GM21528 (cell line): ENCODE data around the gene GPC6.

Experiments
- ATAC-seq: cut with Tn5 transposase; IDR thresholded peaks from one replicate; pipeline ENCODE4 v1.9.1; 2021; ENCODE audit warnings: mild to moderate bottlenecking, moderate library complexity; ENCODE audit not compliant: unreplicated experiment, low FRiP score

GPC6 gene

DNA sequence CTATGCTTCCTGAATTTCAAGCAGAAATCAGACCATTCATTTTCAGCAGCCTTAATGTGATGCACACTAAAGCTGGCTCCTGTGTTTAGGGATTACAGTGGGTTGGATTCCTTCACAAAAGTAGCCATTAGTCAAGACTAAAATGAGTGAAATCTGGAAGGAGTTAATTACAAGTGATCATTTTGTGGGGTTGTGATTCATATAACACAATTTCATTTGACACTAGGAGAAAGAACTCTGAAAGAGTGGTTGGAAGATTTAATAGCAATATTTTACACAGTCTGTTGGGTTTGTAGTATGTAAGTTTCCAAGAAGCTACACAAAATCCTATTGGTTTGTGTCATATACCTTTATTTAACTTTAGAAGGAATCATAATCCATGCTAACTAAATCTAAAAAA, 1015.9 kb downstream of the GPC6 start:
- no peak for ATAC-seq

DNA sequence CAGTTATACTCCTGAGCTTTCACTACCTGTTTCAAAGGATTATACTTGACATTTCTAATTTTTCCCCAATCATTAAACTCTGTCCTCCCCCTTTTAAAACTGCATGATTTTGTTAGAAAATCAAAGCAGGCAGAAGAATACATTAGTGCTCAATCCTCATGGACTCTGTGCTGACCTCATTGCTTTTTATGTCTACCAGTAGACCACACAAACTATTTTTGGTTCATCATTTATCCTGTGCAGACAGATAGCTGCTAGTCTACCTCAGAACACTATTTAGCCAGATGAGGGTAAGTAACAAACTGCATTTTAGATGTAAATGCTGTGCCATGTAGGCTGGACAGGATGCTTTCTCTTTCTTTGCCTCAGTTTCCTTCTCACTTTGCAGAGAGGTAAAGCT, 1016.9 kb downstream of the GPC6 start:
- no peak for ATAC-seq

DNA sequence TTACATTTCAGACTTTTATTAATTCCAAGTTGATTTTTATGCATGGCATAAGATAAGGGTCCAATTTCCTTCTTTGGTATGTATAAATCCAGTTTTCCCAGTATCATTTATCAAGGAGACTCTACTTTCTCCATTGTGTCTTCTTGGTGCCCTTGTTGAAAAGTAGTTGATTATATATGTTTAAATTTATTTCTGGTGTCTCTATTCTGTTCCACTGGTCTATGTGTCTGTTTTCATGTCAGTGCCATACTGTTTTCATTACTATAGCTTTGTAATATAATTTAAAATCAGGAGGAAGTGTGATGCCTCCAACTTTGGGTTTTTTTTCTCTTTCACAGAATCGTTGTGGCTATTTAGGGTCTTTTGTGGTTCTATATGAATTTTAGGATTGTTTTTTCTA, 1019.9 kb downstream of the GPC6 start:
- no peak for ATAC-seq

DNA sequence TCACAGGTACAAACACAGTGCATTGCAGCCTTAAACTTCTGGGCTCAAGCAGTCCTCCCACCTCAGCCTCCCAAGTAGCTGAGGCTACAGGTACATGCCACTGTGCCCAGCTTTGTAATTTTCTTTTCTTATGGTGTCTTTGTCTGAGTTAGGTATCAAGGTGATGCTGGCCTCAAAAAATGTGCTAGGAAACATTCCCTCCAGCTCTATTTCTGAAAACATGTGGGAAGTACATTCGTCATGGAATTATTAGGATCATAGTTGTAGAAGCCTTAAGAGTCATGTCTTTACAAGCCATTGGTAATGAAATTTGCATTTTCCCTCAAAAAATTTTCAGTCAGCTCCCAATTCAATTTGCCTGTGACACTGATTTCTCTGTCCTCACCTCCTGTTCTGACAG, 1021.3 kb downstream of the GPC6 start:
- ATAC-seq = no peak

DNA sequence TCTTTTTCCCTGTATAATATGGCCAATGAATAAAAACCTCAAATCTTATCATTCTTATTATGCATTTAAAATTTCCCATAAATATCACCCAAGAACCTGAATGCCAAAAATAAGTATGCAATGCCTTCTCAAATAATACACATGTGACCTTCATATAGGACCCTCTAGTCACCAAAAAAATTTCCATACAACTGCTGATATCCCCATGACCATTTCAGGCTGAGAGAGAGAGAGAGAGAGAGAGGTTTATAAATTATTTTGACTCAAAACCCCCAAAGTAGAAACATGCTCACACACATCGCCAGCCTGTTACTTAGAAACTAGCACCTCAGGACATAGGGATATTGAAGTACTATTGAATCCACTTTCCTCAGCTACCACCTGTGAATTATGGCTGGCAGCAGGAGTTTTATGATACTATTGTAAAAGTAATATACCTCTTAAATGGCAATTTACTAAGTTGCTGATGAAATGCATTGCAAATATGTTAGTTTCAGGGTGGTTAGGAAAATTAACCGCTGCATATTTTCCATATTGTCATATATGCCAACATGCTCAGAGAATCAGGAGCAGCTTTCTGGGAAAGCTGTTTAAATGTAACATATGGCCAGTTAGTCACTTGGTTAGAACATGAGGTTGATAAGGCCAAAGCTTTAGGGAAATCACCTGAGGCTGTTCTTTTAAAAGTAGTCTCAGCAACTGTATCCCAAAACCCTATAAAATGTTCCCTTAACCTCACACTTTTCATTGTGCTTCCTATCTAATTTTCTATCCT, 1022.0 kb downstream of the GPC6 start:
- no peak for ATAC-seq

DNA sequence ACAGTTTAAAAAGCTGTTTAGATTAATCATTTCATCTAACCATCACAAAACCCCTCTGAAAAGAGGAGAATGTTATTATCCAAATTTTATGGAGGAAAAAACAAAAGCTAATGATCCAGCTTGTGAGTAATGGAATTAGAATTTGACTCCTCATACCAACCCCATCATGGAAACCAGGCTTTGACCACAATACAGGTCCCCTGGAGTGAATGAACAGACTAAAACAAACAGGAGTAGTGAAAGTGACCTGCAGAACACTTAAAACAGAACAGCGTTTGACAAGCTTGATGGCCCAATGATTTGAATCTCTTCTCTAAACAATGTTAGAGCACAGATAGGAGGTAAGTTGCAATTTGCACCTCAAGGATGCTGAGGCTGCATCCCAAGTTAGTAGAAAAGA, 1022.9 kb downstream of the GPC6 start:
- ATAC-seq = no peak

DNA sequence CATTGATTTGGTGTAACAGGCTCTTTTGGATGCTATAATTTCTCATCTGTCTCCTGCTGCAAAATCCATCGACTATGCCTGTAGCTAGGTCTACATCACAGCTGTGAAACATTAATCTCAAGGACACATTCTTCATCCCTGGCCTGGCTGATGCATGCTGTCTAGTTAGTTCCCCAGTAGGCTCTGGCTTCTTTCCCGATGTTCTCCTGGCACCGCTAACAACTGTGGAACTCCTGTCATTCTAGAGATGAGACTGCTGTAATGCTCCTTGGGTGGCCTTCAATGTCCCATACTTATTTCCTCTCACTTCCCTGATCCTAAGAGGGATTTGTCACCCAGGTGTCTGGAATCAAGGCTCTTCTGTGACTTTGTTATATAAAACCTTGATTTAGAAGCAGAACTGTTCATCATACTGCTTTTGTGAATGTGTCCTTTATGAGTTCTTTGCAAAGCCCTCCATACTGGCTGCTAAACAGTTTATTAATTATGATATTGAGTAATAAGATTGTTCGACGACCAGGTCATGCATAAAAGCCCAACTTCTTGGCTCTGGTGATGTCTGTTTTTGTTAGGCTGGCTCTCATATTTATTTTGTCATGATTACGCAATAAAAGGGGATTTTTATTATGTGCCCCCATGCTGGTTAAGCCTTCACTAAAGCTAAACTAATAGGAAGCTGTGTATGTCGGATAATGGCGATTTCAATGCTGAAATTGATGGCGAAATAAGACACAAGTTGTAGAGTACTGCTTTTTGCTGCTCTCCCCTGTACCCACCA, 1025.4 kb downstream of the GPC6 start:
- ATAC-seq = no peak

DNA sequence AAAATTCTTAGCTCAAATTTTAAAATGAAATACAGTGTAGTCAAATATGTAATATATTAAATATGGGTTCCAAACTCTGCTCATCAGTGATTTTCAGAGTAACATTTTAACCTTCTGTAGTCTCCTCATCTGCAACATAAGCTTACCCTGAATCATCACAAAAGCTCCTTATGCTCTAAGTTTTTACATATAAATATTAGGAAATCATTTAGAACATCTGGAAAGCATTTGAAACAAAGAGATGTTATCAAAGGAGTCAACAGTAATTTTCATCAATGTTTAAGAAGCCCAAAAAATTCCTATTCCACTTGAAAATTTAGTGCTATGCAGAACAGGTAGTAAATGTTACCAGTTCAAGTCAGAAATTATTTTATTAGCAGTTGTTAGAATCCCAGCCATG, 1028.1 kb downstream of the GPC6 start:
- ATAC-seq = no peak

DNA sequence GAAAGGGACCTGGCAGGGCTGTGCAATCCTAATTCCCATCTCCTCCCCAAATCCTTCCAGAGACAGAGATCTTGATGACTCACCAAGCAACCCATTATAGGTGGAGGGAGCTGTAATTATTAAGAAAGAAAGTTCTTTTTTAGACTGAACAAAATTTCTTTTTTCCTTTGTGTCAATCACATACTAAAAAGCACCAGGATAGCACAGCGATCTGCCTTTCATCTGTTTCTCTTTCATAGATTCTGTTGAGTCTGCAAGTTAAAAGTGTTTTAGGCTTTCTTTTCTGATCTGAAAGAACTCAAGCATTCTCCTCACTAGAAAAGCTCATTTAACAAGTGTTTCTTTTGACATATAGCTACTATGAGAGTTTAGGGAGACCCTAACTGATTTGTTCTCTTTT, 1030.1 kb downstream of the GPC6 start:
- ATAC-seq = no peak

DNA sequence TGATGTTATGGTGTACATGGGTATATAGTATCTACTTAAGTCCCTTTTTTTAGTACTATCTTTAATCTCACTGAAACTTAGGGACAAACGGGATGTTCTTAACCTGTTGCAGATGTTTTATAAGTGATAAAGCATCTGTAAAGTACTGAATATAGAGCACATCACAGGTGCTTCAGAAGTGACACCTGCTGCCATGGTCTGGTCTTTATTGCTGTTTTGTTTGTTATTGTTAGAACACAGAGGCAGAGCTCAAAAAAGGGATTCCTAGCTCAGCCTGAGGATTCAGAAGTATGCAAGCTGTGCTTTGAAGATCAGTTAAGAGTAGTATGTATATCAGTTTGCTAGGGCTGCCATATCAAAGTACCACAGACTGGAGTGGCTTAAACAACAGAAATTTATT, 1033.4 kb downstream of the GPC6 start:
- no peak for ATAC-seq

DNA sequence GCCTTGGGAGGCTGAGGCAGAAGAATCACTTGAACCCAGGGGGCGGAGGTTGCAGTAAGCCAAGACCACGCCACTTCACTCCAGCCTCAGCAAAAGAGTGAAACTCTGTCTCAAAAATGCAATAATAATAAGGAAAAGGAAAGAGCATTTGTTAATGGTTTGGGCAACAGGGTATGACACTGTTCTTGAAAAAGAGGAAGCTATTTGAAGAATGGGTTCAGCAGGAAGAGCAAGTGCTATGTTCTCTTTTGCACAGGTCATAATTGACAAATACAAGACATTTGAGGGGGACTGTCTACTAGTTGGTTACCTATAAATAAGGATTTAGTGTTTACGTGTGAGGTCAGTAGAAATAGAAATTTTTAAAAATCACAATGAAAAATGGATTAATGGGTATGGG, 1034.6 kb downstream of the GPC6 start:
- no peak for ATAC-seq

DNA sequence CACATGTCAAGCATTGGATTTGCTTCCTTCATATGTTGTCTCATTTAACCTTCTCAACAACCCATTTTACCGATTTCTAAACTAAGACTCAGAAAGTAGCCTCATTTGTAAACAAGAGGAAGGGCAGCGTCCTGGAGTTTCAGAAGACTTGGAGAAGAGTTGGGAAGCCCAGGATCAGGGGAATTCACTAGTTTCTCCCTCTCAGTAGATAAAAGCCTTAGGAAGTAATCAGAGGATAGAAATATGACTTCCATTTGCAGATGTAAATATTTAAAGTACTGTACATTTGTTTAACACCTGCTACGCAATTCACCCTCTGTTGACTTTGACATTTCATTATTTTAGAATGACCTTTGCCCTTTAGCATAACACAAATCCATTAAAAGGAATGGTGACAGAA, 1036.4 kb downstream of the GPC6 start:
- no peak for ATAC-seq

DNA sequence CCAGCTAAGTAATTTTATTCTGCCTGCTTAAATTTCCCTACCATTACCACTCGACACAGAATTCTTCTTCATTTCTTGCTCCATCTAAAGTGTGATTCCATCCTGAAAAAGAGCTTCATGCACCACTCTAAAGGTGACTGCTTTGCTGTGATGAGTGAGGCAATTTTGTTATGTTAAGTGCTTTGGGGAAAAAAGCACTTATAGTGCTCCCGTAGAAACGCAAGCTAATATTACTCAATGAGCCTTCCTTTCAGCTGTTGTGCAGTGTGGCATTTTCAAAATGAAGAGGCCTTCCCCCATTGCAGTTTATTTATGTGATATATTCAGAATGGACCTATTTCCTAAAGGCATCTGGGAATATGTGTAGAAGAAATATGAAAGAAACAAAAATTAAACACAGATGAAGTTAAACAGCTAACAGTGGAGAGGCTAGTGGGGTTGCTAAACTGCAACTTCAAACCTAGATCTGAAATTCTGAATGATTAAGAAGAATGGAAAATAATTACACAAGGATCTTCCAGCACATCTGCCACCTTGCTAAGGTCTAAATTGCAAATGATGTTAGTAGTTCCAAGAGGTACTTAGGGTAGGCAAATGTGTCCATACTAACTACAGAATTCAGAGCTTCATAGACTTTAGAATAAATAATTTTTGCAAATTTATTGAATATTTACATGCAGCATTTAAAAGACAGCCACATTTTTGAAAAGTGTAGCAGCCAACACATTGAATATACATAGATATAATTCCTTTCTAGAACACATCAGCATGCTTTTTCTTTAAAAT, 1041.2 kb downstream of the GPC6 start:
- no peak for ATAC-seq

DNA sequence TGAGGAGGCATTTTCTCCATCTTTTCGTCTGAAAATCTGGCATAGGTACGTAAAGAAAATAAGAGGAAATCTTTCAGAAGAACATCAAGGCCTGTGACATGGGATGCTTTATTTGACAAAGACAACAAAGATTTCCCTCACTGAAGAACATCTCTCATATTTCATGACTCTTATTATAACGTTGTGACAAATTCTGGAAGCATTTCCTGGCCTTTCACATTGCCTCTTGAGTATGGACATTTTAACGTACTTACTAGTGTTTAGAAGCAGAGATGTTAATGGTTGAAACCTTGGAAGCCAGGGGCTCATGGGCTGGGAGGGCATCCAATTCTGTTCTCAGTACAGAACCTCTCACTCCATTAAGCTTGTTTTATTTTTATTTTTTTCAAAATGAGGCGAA, 1042.1 kb downstream of the GPC6 start:
- no peak for ATAC-seq

DNA sequence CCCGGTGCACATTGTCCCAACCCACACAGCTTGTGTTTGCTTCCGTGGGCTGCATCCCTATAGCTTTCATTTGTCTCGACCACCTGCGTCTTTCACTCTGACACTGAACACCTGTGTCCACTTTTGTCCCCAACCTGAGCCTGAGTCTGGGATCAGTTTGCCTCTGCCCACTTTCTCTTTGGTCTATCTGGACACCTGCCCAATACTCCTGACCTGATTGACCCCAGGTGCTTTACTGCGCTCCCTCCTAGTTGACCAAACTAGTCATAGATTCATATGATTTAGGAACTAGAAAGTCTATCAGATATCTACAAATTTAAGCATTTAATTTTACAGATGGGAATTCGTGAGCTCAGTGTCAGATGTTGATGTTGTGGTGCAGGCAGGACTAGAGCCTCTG, 1043.0 kb downstream of the GPC6 start:
- no peak for ATAC-seq

DNA sequence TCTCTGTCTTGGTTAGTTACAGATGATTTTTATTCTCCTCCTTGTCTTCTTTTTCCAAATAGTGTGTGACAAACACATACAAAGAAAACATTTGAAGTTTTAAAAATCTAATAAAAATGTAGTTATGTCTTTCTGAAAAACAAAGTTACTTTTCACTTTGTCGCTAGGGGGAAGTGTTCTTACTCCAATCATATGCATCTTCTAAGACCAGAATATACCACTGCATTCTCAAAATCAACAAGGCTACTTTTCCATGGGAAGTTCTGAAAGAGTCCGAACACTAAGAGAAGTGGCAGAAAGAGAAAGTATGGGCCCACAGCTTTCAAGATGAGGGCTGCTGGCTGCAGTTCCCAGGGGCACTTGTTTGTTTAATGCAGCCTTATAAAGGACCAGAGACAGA, 1043.9 kb downstream of the GPC6 start:
- no peak for ATAC-seq

DNA sequence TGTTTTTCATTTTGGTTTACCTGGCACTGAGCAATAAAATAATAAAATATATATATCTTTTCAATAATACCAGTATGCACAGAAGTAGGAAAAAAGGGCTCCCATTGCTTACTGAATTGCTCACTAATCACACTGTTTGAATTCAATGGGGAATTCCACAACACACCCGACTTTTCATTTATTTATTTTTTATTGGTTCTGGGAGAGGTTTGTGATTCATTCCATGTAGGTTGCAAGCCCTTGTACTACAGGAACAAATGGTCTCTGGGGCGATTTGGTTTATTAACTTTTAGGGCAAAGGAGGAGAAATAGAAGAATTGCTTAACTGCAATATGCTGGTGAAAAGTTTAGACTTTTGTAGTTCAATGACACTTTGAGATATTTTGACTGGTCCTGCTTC, 1045.4 kb downstream of the GPC6 start:
- ATAC-seq = no peak

DNA sequence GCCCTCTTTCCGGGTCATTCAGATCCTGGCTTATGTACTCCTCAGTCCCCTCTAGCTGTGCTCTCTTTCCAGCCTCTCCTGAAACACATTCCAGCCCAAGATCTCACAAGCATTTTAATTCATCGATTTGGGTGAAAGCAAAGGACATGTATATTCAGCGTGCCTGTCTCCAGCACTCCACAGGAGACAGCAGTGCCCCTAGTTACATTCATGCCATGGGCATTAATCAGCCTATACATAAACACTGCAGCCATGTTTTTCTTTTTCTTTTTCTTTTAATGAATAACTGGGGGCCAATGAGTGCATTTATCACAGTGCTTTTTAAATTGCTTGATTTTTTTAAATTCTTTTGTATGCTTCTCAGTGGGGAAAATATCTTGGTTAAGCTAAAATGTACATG, 1053.7 kb downstream of the GPC6 start:
- no peak for ATAC-seq

DNA sequence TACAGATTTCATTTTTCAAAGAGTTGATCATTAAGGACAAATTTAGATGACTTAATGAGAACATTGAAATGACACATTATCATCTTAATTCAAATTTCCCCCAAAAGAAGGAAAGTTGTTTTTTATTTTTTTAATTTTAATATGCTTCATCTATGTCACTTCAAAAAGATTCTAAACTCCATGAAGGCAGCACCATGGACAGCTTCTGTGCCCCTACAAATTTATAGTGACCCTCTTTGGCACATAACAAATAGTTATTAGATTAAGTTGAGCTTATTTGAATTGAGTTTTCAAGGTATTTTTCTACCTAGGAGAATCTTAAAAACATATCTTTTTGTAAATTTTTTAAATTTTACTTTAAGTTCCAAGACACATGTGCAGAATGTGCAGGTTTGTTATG, 1054.2 kb downstream of the GPC6 start:
- no peak for ATAC-seq

DNA sequence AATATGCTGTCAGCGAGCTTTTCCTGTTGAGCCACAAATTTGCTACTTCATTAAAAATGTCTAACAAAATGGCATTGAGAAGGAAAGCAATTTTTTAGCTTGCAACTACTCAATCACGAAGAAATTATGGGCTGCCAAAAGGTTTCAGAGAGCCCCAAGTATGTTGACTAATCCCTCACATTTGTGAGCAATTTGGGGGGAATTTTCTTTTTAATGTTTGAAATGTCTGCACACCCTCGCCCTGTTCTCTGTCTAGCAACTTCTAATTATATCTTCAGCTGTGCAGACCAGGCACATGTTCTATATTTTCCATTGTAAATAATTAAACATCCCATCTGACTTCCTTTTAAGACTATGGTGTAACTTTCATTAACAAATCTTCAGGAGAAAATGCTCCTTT, 1060.0 kb downstream of the GPC6 start:
- no peak for ATAC-seq

DNA sequence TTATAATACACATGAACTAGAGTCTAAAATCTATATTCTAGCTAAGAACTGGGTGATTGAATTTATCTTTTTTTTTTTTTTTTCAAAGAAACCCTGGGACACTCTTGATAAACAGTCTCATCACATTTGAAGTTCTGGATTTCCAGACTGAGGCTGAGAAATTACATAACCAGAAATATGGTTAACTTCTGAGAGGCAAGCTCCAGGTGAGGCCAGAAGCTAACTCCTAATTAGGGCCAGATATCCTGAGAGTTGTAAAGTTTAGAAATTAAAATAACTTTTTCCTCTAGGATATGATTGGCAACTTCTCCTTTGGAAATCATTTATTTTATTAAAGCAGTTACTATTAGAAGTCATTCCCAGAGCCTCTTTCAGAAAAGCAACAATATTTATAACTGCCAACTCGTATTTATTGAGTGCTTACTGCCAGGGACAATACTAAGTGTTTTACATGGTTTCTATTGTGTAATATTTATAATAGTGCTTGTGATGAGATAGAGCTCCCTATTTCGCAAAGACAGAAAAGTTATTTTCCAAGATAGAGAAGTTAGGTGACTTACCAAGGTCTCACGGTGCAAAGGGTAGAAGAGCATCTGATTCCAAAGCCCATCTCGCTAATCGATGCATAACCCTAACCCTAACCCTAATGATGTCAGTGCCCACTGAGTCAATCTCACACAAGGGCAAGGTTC, 1065.2 kb downstream of the GPC6 start:
- no peak for ATAC-seq
